ENCODE measurements around the gene MIAT.

Gene MIAT

DNA sequence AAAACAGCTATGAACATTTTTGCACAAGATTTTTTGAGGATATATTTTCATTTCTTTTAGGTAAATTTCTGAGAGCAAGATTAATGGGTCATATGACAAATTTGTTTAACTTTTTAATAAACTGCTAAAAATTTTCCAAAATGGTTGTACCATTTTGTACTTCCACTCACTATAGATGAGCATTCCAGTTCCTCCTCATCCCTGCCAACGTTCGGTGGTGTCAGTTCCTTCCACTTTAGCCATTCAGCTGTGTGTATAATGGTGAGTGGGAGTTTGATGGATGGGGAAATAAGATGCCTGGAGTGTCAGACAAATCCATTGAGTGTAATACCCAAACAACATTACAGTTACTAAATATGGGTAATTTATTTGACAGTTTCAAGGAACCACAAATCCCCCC, 49.7 kb downstream of the MIAT start:
- DNase-seq (ENCODE audit: low spot score), result no peak
- H3K27ac ChIP-seq, result no peak overlapping the region
- TF ChIP-seq, protein P1, sequence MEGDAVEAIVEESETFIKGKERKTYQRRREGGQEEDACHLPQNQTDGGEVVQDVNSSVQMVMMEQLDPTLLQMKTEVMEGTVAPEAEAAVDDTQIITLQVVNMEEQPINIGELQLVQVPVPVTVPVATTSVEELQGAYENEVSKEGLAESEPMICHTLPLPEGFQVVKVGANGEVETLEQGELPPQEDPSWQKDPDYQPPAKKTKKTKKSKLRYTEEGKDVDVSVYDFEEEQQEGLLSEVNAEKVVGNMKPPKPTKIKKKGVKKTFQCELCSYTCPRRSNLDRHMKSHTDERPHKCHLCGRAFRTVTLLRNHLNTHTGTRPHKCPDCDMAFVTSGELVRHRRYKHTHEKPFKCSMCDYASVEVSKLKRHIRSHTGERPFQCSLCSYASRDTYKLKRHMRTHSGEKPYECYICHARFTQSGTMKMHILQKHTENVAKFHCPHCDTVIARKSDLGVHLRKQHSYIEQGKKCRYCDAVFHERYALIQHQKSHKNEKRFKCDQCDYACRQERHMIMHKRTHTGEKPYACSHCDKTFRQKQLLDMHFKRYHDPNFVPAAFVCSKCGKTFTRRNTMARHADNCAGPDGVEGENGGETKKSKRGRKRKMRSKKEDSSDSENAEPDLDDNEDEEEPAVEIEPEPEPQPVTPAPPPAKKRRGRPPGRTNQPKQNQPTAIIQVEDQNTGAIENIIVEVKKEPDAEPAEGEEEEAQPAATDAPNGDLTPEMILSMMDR (IDR thresholded peaks at IDR 0.05), result no peak
- no peak overlapping the region for H3K4me3 ChIP-seq

DNA sequence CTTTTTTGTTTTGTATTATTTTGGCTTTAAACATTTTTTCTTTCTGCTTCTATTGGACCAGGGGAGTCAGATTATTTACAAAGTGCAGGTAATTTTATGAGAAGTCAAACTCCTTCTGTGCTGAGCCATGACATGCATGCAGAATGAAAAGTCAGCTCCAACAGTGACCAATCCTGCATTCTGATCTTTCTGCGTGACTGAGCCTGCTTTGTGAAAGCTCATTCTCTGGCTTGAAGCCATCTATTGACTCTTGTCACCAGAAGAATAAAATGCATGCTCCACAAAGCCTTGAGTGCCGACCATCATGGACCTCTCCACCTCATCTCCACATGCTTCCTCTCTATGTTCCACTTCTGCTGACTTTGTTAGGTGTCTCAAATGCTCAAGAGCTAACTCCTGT, 50.2 kb downstream of the MIAT start:
- H3K4me3 ChIP-seq, result no peak overlapping the region
- no peak for DNase-seq (ENCODE audit: low spot score)
- H3K27ac ChIP-seq, result no peak overlapping the region
- TF ChIP-seq, protein P1 (IDR thresholded peaks at IDR 0.05), result no peak

DNA sequence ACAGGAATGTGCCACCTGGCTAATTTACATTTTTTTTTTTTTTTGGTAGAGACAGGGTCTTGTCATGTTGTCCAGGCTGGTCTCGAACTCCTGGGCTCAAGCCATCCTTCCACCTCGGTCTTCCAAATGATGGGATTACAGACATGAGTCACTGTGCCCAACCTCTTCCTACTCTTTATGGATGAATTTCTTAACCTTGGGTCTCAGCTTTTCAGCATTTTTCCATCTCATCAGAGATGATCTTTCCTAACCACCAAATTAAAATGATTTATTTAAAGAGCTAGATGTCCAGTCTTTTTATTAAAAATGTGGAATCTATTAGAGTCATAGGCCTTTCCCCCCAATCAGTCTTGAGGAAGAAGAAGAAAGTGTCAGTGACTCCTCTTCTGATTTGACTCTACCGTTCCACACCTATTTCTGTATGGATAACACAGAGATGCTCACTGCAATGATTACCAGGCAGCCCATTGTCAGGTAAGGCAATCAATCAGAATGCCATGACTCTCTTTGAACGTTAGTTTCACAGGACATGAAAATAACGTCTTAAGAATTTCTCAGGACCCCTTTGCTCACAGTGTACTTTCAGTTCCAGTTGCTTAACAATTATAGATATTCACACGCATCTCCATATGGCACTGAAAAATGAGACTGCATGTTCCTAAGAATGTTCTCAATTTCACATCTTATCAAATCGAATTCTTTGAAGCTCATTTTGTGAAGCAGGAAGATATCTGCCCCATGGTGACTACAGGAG, 51.0 kb downstream of the MIAT start:
- H3K27ac ChIP-seq, result no peak overlapping the region
- TF ChIP-seq, protein P1 (IDR thresholded peaks at IDR 0.05), result no peak
- H3K4me3 ChIP-seq, result no peak overlapping the region
- no peak for DNase-seq (ENCODE audit: low spot score)

DNA sequence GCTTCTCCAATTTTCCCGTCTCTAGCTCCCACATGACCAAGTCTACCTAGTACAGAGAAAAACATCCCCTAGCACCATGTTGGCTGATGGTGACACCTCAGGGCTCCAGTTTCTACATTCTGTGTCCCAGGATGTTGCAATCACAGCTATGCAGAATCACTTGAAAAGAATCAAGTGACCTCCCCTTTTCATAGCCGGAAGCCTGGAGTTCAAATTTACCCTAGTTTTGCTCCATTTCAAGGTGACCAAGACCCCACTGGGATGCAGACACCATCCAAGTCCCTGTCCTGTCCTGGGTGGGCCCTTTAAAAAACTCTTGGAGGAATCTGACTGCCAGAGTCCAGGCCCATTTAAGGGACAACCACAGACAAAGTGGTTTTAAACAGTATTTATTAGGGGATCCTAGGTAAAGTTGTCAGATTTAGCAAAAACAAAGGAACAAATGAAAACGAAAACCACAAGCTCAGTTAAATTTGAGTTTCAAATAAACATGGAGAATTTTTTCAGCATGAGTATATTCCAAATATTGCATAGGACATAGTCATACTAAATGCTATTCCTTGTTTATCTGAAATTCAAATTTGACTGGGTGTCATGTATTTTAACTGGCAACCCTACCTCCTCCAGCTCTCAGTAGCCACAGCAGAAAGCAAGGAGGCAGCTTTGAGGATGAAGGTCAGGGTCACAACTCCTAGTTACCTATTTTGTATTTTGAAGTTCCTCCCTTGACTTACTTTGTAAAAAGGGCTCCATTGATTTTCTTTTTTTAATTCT, 52.4 kb downstream of the MIAT start:
- TF ChIP-seq, protein P1 (IDR thresholded peaks at IDR 0.05), result no peak

DNA sequence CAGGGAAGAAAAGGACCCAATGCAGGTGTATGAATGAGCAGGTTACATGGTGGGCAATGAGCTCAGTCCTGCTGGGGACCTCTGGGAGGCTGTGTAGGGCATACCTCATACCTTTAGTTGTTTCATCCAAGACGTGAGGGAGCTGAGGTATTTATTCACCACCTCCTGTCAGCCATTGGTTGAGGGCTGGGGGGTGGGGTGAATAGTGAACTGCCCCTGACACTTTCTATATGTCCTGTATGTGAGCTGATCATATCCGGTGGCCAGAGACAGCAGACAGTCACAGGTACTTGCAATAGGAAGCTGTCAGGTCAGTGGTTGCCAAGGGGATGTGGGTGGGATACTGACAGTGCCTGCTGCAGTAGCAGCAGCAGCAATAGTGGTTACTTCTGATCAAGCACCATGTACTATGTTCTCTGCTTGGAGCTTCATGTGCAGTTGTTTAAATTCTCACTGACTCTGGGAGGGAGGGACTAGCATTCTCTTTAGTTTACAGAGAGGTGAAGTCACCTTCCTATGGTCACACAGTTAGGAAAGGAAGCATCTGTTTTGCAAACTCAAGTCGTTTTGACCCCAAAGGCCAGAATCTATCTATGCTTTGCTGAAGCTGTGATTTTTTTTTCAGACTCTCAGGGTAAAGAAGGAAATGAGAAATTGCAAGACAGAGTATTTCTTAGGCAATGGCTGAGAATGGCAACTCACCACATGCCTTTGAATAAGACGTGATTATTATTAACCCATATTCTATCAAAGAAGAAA, 54.0 kb downstream of the MIAT start:
- TF ChIP-seq, protein P1 (IDR thresholded peaks at IDR 0.05), result no peak
- DNase-seq (ENCODE audit: low spot score), result no peak
- H3K27ac ChIP-seq, result no peak overlapping the region
- no peak overlapping the region for H3K4me3 ChIP-seq

More for the DNA sequence above, 52.4 kb downstream of the MIAT start:
- Histone ChIP-seq H3K27ac (no peak overlapping the region), H3K4me3 (no peak overlapping the region)
- no peak for DNase-seq (ENCODE audit: low spot score)

DNA sequence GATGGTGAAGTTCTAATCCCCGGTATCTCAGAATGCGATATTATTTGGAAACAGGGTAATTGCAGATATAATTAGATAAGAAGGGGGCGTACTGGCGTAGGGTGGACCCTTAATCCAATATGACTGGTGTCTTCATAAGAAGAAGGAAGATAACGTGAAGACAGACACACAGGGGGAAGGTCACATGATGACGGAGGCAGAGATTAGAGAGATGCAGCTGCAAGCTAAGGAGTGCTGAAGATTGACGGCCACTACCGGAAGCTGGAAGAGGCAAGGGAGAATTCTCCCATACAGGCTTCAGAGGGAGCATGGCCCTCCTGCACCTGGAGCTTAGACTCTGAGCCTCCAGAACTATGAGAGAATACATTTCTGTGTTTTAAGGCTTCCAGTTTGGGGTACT, 54.8 kb downstream of the MIAT start:
- TF ChIP-seq, protein P1 (IDR thresholded peaks at IDR 0.05), result no peak
- no peak overlapping the region for H3K4me3 ChIP-seq
- no peak for DNase-seq (ENCODE audit: low spot score)
- no peak overlapping the region for H3K27ac ChIP-seq
